Activated T-cell treated with anti-CD3 and anti-CD28 coated beads, Interleukin-2, amount 50 U/mL, for 48 hours (primary cell): ENCODE results near the gene PCDHGA1.
"Not testable (repeated sequence)": the region's sequence is repeated elsewhere in the genome, so short reads cannot be mapped to it uniquely, and the experiment has no call there.

Source experiments
- DNase-seq, 2 experiments: peaks; one replicate each; pipeline ENCODE4 v3.0.0-alpha.2; 2020

Gene PCDHGA1

DNA sequence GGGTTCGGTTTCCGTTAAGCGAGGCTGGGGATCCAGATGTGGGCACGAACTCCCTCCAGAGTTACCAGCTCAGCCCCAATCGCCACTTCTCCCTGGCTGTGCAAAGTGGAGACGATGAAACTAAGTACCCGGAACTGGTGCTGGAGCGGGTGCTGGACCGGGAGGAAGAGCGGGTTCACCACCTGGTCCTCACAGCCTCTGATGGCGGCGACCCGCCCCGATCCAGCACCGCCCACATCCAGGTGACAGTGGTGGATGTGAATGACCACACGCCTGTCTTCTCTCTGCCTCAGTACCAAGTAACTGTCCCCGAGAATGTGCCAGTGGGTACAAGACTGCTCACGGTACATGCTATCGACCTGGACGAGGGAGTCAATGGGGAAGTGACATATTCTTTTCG, 53.0 kb downstream of the PCDHGA1 start:
- no peak for DNase-seq

DNA sequence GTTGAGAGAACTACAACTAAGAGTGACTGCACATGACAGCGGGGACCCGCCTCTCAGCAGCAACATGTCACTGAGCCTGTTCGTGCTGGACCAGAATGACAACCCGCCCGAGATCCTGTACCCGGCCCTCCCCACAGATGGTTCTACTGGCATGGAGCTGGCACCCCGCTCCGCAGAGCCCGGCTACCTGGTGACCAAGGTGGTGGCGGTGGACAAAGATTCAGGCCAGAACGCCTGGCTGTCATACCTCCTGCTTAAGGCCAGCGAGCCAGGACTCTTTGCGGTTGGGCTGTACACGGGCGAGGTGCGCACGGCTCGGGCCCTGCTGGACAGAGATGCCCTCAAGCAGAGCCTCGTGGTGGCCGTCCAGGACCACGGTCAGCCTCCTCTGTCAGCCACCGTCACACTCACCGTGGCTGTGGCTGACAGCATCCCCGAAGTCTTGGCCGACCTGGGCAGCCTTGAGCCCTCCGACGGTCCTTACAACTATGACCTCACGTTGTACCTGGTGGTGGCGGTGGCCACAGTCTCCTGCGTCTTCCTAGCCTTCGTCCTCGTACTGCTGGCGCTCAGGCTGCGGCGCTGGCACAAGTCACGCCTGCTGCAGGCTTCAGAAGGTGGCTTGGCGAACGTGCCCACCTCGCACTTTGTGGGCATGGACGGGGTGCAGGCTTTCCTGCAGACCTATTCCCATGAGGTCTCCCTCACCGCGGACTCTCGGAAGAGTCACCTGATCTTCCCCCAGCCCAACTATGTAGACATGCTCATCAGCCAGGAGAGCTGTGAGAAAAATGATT, 54.4 kb downstream of the PCDHGA1 start:
- DNase-seq, result no peak

DNA sequence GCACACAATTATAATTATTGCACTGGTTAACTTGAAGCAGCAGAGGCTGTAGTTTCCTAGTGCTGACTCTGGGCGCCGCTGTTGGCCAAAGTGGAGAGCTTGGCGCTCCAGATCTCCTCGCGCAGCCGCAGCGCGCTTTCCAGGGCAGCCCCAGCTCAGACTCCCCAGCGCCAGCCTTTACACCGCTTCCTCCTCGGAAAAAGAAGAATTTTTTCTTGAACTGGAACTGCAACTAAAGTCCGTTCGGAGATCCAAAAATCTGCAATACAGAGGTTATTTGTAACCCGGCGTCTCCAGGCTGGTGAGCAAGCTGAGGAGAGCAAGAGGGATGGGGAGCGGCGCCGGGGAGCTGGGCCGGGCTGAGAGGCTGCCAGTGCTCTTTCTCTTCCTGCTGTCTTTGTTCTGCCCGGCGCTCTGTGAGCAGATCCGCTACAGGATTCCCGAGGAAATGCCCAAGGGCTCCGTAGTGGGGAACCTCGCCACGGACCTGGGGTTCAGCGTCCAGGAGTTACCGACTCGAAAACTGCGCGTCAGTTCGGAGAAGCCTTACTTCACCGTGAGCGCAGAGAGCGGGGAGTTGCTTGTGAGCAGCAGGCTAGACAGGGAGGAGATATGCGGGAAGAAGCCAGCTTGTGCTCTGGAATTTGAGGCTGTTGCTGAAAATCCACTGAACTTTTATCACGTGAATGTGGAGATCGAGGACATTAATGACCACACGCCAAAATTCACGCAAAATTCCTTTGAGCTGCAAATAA, 57.4 kb downstream of the PCDHGA1 start, which contains the start of gene PCDHGB4:
Gene PCDHGB4, plus strand, starts transcription at position 142 of the 755 bp plus-strand sequence. Its CDS starts 187 bp downstream, at position 329.
- DNase-seq, result not testable (repeated sequence)

DNA sequence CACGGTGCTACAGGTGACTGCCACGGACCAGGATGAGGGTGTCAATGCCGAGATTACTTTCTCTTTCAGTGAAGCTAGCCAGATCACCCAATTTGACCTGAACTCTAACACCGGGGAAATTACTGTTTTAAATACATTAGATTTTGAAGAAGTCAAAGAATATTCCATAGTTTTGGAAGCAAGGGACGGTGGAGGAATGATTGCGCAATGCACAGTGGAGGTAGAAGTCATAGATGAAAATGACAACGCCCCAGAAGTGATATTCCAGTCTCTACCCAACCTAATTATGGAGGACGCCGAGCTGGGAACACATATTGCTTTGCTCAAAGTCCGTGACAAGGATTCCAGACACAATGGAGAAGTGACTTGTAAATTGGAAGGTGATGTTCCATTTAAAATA, 58.3 kb downstream of the PCDHGA1 start:
- no peak for DNase-seq

DNA sequence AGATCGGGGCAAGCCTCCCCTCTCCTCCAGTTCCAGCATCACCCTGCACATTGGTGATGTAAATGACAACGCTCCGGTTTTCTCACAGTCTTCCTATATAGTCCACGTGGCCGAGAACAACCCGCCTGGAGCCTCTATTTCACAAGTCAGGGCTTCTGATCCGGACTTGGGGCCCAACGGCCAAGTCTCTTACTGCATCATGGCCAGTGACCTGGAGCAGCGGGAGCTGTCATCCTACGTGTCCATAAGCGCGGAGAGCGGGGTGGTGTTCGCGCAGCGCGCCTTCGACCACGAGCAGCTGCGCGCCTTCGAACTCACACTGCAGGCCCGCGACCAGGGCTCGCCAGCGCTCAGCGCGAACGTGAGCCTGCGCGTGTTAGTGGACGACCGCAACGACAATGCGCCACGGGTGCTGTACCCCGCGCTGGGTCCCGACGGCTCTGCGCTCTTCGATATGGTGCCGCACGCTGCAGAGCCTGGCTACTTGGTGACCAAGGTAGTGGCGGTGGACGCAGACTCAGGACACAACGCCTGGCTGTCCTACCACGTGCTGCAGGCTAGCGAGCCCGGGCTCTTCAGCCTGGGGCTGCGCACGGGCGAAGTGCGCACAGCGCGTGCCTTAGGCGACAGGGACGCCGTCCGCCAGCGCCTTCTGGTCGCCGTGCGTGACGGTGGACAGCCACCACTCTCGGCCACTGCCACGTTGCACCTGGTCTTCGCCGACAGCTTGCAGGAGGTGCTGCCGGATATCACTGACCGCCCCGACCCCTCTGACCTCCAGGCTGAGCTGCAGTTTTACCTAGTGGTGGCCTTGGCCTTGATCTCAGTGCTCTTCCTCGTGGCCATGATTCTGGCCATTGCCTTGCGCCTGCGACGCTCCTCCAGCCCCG, 59.1 kb downstream of the PCDHGA1 start:
- DNase-seq, result no peak

DNA sequence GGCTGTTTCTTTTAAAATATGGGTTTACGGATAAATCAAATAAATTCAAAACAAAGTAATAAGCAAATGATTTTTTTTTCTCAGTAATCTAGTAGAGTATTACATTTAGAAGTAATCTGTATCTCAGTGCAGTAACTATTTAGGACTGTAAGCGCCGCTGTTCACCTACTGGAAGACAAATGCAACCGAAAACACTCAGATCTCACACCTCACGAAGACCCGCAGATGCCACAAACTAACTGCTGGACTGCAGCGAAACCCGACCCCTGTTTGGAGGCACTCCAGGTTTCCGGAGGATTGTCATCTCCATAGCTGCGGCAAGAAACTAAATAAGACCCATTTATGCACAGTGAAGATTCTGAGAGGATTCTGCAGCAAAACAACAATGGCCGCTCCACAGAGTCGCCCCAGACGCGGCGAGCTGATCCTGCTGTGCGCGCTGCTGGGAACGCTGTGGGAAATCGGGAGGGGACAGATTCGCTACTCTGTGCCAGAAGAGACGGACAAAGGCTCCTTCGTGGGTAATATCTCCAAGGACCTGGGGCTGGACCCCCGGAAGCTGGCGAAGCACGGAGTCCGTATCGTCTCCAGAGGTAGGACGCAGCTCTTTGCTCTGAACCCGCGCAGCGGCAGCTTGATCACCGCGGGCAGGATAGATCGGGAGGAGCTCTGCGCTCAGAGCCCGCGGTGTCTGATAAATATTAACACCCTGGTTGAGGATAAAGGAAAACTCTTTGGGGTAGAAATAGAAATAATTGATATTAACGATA, 62.3 kb downstream of the PCDHGA1 start, which contains the start of gene PCDHGA8:
Gene PCDHGA8, plus strand, starts transcription at position 205 of the 770 bp plus-strand sequence. Its CDS starts 181 bp downstream, at position 386.
- no peak for DNase-seq

DNA sequence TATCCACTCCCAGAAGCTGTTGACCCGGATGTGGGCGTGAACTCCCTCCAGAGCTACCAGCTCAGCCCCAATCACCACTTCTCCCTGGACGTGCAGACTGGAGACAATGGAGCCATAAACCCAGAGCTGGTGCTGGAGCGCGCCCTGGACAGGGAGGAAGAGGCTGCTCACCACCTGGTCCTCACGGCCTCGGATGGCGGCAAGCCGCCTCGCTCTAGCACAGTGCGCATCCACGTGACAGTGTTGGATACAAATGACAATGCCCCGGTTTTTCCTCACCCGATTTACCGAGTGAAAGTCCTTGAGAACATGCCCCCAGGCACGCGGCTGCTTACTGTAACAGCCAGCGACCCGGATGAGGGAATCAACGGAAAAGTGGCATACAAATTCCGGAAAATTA, 63.0 kb downstream of the PCDHGA1 start:
- no peak for DNase-seq

DNA sequence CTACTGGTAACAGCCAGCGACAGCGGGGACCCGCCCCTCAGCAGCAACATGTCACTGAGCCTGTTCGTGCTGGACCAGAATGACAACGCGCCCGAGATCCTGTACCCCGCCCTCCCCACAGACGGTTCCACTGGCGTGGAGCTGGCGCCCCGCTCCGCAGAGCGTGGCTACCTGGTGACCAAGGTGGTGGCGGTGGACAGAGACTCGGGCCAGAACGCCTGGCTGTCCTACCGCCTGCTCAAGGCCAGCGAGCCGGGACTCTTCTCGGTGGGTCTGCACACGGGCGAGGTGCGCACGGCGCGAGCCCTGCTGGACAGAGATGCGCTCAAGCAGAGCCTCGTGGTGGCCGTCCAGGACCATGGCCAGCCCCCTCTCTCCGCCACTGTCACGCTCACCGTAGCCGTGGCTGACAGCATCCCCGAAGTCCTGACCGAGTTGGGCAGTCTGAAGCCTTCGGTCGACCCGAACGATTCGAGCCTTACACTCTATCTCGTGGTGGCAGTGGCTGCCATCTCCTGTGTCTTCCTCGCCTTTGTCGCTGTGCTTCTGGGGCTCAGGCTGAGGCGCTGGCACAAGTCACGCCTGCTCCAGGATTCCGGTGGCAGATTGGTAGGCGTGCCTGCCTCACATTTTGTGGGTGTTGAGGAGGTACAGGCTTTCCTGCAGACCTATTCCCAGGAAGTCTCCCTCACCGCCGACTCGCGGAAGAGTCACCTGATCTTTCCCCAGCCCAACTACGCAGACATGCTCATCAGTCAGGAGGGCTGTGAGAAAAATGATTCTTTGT, 64.3 kb downstream of the PCDHGA1 start:
- DNase-seq, result not testable (repeated sequence)

DNA sequence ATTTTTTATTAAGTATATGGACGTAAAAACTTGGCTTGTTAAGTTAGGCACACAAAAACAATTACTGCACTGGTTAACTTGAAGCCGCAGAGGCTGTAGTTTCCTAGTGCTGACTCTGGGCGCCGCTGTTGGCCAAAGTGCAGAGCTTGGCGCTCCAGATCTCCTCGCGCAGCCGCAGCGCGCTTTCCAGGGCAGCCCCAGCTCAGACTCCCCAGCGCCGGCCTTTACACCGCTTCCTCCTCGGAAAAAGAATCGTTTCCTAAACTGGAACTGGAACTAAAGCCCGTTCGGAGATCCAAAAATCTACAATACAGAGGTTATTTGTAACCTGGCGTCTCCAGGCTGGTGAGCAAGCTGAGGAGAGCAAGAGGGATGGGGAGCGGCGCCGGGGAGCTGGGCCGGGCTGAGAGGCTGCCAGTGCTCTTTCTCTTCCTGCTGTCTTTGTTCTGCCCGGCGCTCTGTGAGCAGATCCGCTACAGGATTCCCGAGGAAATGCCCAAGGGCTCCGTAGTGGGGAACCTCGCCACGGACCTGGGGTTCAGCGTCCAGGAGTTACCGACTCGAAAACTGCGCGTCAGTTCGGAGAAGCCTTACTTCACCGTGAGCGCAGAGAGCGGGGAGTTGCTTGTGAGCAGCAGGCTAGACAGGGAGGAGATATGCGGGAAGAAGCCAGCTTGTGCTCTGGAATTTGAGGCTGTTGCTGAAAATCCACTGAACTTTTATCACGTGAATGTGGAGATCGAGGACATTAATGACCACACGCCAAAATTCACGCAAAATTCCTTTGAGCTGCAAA, 67.6 kb downstream of the PCDHGA1 start, which contains the start of gene PCDHGB5:
Gene PCDHGB5, plus strand, starts transcription at position 192 of the 796 bp plus-strand sequence. Its CDS starts 181 bp downstream, at position 373.
- DNase-seq, result peak in 1 of 2 experiments; percentile 58

DNA sequence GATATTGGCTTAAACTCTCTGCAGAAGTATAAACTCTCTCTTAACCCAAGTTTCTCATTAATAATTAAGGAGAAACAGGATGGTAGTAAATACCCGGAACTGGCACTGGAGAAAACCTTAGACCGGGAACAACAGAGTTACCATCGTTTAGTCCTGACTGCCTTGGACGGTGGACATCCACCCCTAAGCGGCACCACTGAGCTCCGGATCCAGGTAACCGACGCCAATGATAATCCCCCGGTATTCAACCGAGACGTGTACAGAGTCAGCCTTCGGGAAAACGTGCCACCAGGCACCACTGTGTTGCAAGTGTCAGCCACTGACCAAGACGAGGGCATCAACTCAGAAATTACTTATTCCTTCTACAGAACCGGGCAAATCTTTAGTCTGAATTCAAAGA, 68.3 kb downstream of the PCDHGA1 start:
- DNase-seq, result no peak

DNA sequence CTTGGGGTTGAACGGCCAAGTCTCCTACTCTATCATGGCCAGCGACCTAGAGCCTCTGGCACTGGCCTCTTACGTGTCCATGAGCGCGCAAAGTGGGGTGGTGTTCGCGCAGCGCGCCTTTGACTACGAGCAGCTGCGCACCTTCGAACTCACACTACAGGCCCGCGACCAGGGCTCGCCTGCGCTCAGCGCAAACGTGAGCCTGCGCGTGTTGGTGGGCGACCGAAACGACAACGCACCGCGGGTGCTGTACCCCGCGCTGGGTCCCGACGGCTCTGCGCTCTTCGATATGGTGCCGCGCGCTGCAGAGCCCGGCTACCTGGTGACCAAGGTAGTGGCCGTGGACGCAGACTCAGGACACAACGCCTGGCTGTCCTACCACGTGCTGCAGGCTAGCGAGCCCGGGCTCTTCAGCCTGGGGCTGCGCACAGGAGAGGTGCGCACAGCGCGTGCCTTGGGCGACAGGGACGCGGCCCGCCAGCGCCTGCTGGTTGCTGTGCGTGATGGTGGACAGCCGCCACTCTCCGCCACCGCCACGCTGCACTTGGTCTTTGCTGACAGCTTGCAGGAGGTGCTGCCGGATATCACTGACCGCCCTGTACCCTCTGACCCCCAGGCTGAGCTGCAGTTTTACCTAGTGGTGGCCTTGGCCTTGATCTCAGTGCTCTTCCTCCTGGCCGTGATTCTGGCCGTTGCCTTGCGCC, 69.4 kb downstream of the PCDHGA1 start:
- DNase-seq, result no peak

DNA sequence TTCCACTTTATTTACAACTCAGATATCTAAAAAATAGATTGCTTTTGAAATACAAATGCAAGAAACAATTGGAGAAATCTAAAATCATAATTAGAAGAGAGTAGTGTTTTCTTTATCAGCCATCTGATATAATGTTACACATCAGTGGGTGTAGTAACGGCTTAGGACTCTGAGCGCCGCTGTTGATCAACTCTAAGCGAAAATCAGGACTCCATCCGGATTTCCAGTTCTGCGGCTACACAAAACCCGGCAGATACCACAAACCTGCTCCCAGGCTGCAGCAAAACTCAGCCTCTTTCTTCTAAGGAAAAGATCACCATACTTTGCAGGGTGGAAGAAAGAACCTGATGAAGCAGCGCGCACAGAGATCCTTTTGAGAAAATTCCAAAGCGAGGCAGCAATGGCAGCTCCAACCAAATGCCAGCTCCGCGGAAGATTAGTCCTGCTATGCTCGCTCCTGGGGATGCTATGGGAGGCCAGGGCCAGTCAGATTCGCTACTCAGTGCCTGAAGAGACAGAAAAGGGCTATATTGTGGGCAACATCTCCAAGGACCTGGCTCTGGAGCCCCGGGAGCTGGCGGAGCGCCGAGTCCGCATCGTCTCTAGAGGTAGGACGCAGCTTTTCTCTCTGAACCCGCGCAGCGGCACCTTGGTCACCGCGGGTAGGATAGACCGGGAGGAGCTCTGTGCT, 72.4 kb downstream of the PCDHGA1 start, which contains the start of gene PCDHGA9:
Gene PCDHGA9, plus strand, starts transcription at position 226 of the 691 bp plus-strand sequence. Its CDS starts 175 bp downstream, at position 401.
- no peak for DNase-seq

DNA sequence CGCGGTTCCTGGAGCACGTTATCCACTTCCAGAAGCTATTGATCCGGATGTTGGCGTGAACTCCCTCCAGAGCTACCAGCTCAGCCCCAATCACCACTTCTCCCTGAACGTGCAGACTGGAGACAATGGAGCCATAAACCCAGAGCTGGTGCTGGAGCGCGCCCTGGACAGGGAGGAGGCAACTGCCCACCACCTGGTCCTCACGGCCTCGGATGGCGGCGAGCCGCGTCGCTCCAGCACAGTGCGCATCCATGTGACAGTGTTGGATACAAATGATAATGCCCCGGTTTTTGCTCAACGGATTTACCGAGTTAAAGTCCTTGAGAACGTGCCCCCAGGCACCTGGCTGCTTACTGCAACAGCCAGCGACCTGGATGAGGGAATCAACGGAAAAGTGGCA, 73.1 kb downstream of the PCDHGA1 start:
- no peak for DNase-seq

DNA sequence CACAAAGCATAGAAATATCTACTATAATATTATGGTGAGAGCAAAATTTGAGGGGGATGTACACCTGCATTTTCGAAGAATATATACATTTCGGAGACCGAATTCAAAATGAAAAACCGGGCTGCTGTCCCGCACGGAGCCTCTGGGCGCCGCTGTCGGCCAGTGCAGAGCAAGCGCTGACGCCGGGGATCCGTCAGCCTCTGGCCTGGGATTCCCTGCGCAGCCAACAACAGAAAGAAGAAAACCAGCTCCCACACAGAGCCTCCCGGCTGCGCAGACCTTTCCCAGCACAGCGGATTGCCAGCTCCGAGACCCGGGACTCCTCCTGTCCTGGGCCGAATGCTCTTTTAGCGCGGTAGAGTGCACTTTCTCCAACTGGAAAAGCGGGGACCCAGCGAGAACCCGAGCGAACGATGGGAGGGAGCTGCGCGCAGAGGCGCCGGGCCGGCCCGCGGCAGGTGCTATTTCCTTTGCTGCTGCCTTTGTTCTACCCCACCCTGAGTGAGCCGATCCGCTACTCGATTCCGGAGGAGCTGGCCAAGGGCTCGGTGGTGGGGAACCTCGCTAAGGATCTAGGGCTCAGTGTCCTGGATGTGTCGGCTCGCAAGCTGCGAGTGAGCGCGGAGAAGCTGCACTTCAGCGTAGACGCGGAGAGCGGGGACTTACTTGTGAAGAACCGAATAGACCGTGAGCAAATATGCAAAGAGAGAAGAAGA, 77.6 kb downstream of the PCDHGA1 start, which contains the start of gene PCDHGB6:
Gene PCDHGB6, plus strand, starts transcription at position 232 of the 716 bp plus-strand sequence. Its CDS starts 182 bp downstream, at position 414.
- peak; percentile 60 to 64 for DNase-seq

DNA sequence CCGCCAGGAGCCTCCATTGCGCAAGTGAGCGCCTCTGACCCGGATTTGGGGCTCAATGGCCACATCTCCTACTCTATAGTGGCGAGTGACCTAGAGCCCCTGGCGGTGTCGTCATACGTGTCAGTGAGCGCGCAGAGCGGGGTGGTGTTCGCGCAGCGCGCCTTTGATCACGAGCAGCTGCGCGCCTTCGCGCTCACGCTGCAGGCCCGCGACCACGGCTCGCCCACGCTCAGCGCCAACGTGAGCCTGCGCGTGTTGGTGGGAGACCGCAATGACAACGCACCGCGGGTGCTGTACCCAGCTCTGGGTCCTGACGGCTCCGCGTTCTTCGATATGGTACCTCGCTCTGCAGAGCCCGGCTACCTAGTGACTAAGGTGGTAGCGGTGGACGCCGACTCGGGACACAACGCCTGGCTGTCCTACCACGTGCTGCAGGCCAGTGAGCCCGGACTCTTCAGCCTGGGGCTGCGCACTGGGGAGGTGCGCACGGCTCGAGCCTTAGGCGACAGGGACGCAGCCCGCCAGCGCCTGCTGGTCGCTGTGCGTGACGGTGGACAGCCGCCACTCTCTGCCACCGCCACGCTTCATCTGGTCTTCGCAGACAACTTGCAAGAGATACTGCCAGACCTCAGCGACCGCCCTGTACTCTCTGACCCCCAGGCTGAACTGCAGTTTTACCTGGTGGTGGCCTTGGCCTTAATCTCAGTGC, 79.4 kb downstream of the PCDHGA1 start:
- no peak for DNase-seq

DNA sequence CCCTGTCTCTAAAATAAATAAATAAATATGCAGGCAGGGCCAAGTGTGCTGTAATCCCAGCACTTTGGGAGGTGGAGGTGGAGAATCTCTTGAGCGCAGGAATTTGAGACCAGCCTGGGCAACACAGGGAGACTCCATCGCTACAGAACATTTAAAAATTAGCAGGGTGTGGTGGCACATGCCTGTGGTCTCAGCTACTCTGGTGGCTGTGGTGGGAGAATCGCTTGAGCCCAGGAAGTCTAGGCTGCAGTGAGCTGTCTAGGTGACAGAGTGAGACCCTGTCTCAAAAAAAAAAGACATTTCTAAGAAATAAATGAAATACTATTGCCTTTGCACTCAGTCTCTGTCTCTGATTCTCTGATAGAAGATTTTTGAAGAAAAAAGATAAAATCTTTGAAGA, 81.3 kb downstream of the PCDHGA1 start:
- no peak for DNase-seq
